LHCN-M2 (cell line): ENCODE results near the gene NRCAM. TPM values are rescaled to one million over a fixed set of nuclear protein-coding genes. Genes with fewer than 3 reads are reported as not detected.

ENCODE experiments used
- total RNA-seq: library from RNA; depleted of rRNA; stranded (reverse); fragments of >200 nt; gene quantifications from 2 replicates; pipeline ENCODE4 v1.2.3, GENCODE V29; 2014; rRNA removed

Gene NRCAM
- total RNA-seq, 1 experiment from 2014 or later: 8.9 TPM

Other genes starting within 250 kb of the NRCAM start
- gene PNPLA8, start 69.7 kb upstream of the NRCAM start, total RNA-seq: 33.9 and 44.5 TPM in 2 replicates
- 26.3 and 43.6 TPM in 2 replicates for gene THAP5, start 113.3 kb upstream of the NRCAM start, total RNA-seq
- gene DNAJB9, start 113.4 kb upstream of the NRCAM start, total RNA-seq: 29.6 and 41.9 TPM in 2 replicates